H1 (cell line): ENCODE measurements around the gene STAU1. TPM values are rescaled to one million over a fixed set of nuclear protein-coding genes. Genes with fewer than 3 reads are reported as not detected.

Experiments
- TEAD4 ChIP-seq: IDR thresholded peaks from 2 replicates; pipeline ENCODE4 v1.6.1; 2012; ENCODE audit warnings: low read depth, low read length, inconsistent platforms, mixed read lengths
- polyA plus RNA-seq, 7 experiments: library from polyadenylated mRNA; depleted of rRNA in 3 of 7; stranded (reverse) in 5 of 7; unstranded in 2 of 7; fragments of >200 nt in 5 of 7; fragments of 200-250 nt in 2 of 7; gene quantifications; 1 replicate in 5 of 7; 2 replicates in 1 of 7; 4 replicates in 1 of 7; pipeline versions ENCODE4 v1.2.1 to v1.2.3, GENCODE V29; 2011 to 2013; ENCODE audit warnings: missing spikeins in 2 of 7, mixed read lengths in 2 of 7
- total RNA-seq: library from RNA; stranded (reverse); fragmentation: NEBNext Ultra II Directional; extraction: Animal tissue kit (Norgen Biotek cat#: 25700); gene quantifications from 2 replicates; pipeline ENCODE4 v1.2.1, GENCODE V29; 2021
- TF ChIP-seq, protein P1 (sequence below): IDR thresholded peaks from 2 replicates; pipeline ENCODE4 v1.6.1; 2011; ENCODE audit warnings: low read length, improper control_type of control experiment

STAU1 gene
- total and polyA plus RNA-seq, 2 of the 8 experiments (the other 6 are each of a cell fraction or from before 2014, with no cell fraction given): 41.4 to 107 TPM

DNA sequence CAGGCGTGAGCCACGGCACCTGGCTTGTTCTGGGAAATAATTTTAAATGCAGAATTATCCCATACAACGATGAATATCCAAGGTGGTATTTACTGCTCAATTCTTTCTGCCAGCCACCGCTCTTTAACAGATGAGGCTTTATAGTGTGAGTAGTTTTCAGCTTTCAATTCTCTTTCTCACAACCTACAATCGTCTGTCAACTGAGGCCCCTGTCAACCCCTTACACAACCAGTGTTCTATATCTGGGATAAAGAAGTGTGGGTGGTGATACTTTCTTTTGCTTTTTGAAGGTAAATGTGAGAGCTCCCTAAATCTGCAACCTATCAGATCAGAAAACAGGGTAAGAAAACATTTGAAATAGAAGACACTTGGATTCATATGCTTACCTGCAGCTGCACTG lies 22.5 kb downstream of the STAU1 start (continued):
- no peak for TF ChIP-seq TEAD4
- TF ChIP-seq, protein P1, sequence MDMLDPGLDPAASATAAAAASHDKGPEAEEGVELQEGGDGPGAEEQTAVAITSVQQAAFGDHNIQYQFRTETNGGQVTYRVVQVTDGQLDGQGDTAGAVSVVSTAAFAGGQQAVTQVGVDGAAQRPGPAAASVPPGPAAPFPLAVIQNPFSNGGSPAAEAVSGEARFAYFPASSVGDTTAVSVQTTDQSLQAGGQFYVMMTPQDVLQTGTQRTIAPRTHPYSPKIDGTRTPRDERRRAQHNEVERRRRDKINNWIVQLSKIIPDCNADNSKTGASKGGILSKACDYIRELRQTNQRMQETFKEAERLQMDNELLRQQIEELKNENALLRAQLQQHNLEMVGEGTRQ: no peak
